IMR-90 (cell line): Measurements from ENCODE around the gene ADARB2. TPM values are rescaled to one million over a fixed set of nuclear protein-coding genes. Genes with fewer than 3 reads are reported as not detected.

ENCODE experiments used
- ATAC-seq: fragments of 200-7000 bp; cut with Tn5 transposase; 2 replicates; pipeline ENCODE4 v1.9.1; 2020; ENCODE audit warnings: low read depth, mild to moderate bottlenecking, moderate library complexity
- BruUV-seq: library from RNA; stranded (reverse); fragments of 400-500 nt; replicated peaks from 2 replicates; lab custom pipeline; 2021; lab: Mats Ljungman, UMichigan
- CTCF ChIA-PET: fragments of 300-600 bp; formaldehyde crosslinking; extraction: SDS; loops from one replicate; lab custom pipeline; 2021; ENCODE audit warnings: antibody characterized with exemption; lab: Yijun Ruan, JAX
- POLR2A ChIA-PET: fragments of 300-600 bp; sonication (Branson Sonifier 250); formaldehyde crosslinking; loops from one replicate; lab custom pipeline; 2022; ENCODE audit warnings: antibody characterized with exemption; ENCODE audit not compliant: unreplicated experiment; lab: Charles Lee
- DNase-seq: peaks from one replicate; pipeline ENCODE4 v3.0.0; 2013
- H2AFZ ChIP-seq: replicated peaks from 2 replicates; pipeline ENCODE3; 2013; ENCODE audit warnings: low read length, mild to moderate bottlenecking; ENCODE audit not compliant: poor library complexity
- H2AK5ac ChIP-seq: 2 replicates; pipeline ENCODE4 v1.6.1; 2013; ENCODE audit warnings: low read depth, low read length, inconsistent platforms
- H2AK9ac ChIP-seq: replicated peaks from 2 replicates; pipeline ENCODE3; 2013; ENCODE audit warnings: mild to moderate bottlenecking, low read depth, low read length, moderate library complexity; ENCODE audit not compliant: poor library complexity
- H2BK120ac ChIP-seq: 2 replicates; pipeline ENCODE4 v1.6.1; 2013; ENCODE audit warnings: low read depth, low read length, inconsistent platforms
- H2BK15ac ChIP-seq: 3 replicates; pipeline ENCODE4 v1.6.1; 2013; ENCODE audit warnings: low read depth, low read length, inconsistent platforms
- H2BK20ac ChIP-seq: 2 replicates; pipeline ENCODE4 v1.6.1; 2013; ENCODE audit warnings: low read depth, mild to moderate bottlenecking, inconsistent platforms, low read length, moderate library complexity
- H2BK5ac ChIP-seq: 2 replicates; pipeline ENCODE4 v1.6.1; 2013; ENCODE audit warnings: mild to moderate bottlenecking, low read depth, low read length, inconsistent platforms; ENCODE audit not compliant: poor library complexity, severe bottlenecking
- H3K14ac ChIP-seq: replicated peaks from 2 replicates; pipeline ENCODE4 v1.6.1; 2013; ENCODE audit warnings: low read depth, low read length, inconsistent platforms
- H3K18ac ChIP-seq: 2 replicates; pipeline ENCODE4 v1.6.1; 2013; ENCODE audit warnings: low read depth, low read length, control low read depth
- H3K23ac ChIP-seq: 2 replicates; pipeline ENCODE4 v1.6.1; 2013; ENCODE audit warnings: low read depth, low read length, inconsistent platforms
- H3K27ac ChIP-seq: 2 replicates; pipeline ENCODE4 v1.5.1; 2013; ENCODE audit warnings: mild to moderate bottlenecking, control low read depth, low read length; ENCODE audit not compliant: insufficient read depth
- H3K27me3 ChIP-seq: 2 replicates; pipeline ENCODE4 v1.6.1; 2013; ENCODE audit warnings: low read length; ENCODE audit not compliant: control insufficient read depth, insufficient read depth
- H3K36me3 ChIP-seq: 2 replicates; pipeline ENCODE4 v1.6.1; 2013; ENCODE audit warnings: low read length, mixed read lengths; ENCODE audit not compliant: control insufficient read depth, insufficient read depth
- H3K4ac ChIP-seq: 2 replicates; pipeline ENCODE4 v1.6.1; 2013; ENCODE audit warnings: low read depth, low read length, inconsistent platforms
- H3K4me1 ChIP-seq: 2 replicates; pipeline ENCODE4 v1.6.1; 2013; ENCODE audit warnings: low read length, mixed read lengths; ENCODE audit not compliant: control insufficient read depth, insufficient read depth
- H3K4me2 ChIP-seq: 2 replicates; pipeline ENCODE4 v1.6.1; 2013; ENCODE audit warnings: low read depth, mild to moderate bottlenecking, control low read depth, low read length, moderate library complexity
- H3K4me3 ChIP-seq: 2 replicates; pipeline ENCODE4 v1.5.1; 2013; ENCODE audit warnings: low read depth, mild to moderate bottlenecking, control low read depth, low read length, moderate library complexity; ENCODE audit not compliant: insufficient read depth
- H3K56ac ChIP-seq: 2 replicates; pipeline ENCODE4 v1.6.1; 2013; ENCODE audit warnings: low read length, inconsistent platforms; ENCODE audit not compliant: insufficient read depth; ENCODE audit errors: extremely low read depth
- H3K79me1 ChIP-seq, 2 experiments: 2 replicates each; pipeline ENCODE4 v1.6.1; 2013; ENCODE audit warnings: low read length in 2 of 2, inconsistent platforms in 1 of 2, low read depth in 1 of 2
- H3K9ac ChIP-seq: 2 replicates; pipeline ENCODE4 v1.6.1; 2013; ENCODE audit warnings: low read depth, low read length, control low read depth
- H3K9me1 ChIP-seq: 2 replicates; pipeline ENCODE4 v1.6.1; 2013; ENCODE audit warnings: low read length, inconsistent platforms; ENCODE audit not compliant: insufficient read depth
- H3K9me3 ChIP-seq: 2 replicates; pipeline ENCODE4 v1.6.1; 2013; ENCODE audit warnings: low read length; ENCODE audit not compliant: control insufficient read depth, insufficient read depth
- H4K20me1 ChIP-seq: 2 replicates; pipeline ENCODE4 v1.6.1; 2013; ENCODE audit warnings: low read length, inconsistent platforms; ENCODE audit not compliant: insufficient read depth
- H4K5ac ChIP-seq: 2 replicates; pipeline ENCODE4 v1.6.1; 2013; ENCODE audit warnings: mild to moderate bottlenecking, low read depth, low read length, control low read depth
- H4K8ac ChIP-seq, 2 experiments: 2 replicates each; pipeline ENCODE4 v1.6.1; 2013; ENCODE audit warnings: low read depth in 2 of 2, low read length in 2 of 2, control low read depth in 1 of 2, inconsistent platforms in 1 of 2
- H4K91ac ChIP-seq: 2 replicates; pipeline ENCODE4 v1.6.1; 2013; ENCODE audit warnings: low read depth, low read length, inconsistent platforms; ENCODE audit not compliant: insufficient read depth
- BHLHE40 ChIP-seq: fragments of 150-350 bp; IDR thresholded peaks from 2 replicates; pipeline ENCODE4 v1.6.1; 2016; ENCODE audit warnings: mild to moderate bottlenecking, low read depth, low read length
- CEBPB ChIP-seq: IDR thresholded peaks from 2 replicates; pipeline ENCODE4 v1.6.1; 2012; ENCODE audit warnings: low read depth, low read length, improper control_type of control experiment
- ELK1 ChIP-seq: fragments of 150-350 bp; IDR thresholded peaks from 2 replicates; pipeline ENCODE4 v1.6.1; 2016; ENCODE audit warnings: low read depth, mild to moderate bottlenecking, low read length, moderate library complexity, borderline replicate concordance
- MXI1 ChIP-seq: IDR thresholded peaks from 2 replicates; pipeline ENCODE4 v1.6.1; 2012; ENCODE audit warnings: low read depth, mild to moderate bottlenecking, low read length, moderate library complexity, borderline replicate concordance
- NFE2L2 ChIP-seq: fragments of 150-350 bp; IDR thresholded peaks from 2 replicates; pipeline ENCODE4 v1.6.1; 2016; ENCODE audit warnings: low read depth, mild to moderate bottlenecking, low read length
- RAD21 ChIP-seq: IDR thresholded peaks from 2 replicates; pipeline ENCODE4 v1.6.1; 2012; ENCODE audit warnings: low read length, improper control_type of control experiment
- RCOR1 ChIP-seq: IDR thresholded peaks from 2 replicates; pipeline ENCODE4 v1.6.1; 2012; ENCODE audit warnings: mild to moderate bottlenecking, low read length, improper control_type of control experiment; ENCODE audit not compliant: insufficient replicate concordance
- RFX5 ChIP-seq: IDR thresholded peaks from 2 replicates; pipeline ENCODE4 v1.8.0; 2012; ENCODE audit warnings: low read depth, mild to moderate bottlenecking, low read length, moderate library complexity
- SMC3 ChIP-seq: fragments of 150-350 bp; IDR thresholded peaks from 2 replicates; pipeline ENCODE4 v1.6.1; 2016; ENCODE audit warnings: low read depth, mild to moderate bottlenecking, antibody characterized with exemption, low read length, moderate library complexity
- USF2 ChIP-seq: fragments of 150-350 bp; IDR thresholded peaks from 2 replicates; pipeline ENCODE4 v1.6.1; 2017; ENCODE audit warnings: mild to moderate bottlenecking, antibody characterized with exemption, low read length, low read depth
- WGBS, 2 experiments: methylation state at CpG; one replicate each; pipeline versions ENCODE4 v1.1.5 to v1.1.7; 2013; ENCODE audit warnings: missing lambda C conversion rate in 2 of 2; ENCODE audit not compliant: insufficient read length in 1 of 2; ENCODE audit errors: extremely low coverage in 2 of 2; 5-methylcytosine and 5-hydroxymethylcytosine counted together
- dilution Hi-C: fragments of 300-500 bp; cut with HindIII; formaldehyde crosslinking; loops from one replicate; pipeline ENCODE4 v1.14.3; 2018; ENCODE audit warnings: low sequenced_read_pairs; ENCODE audit not compliant: unreplicated experiment
- in situ Hi-C: fragments of 300-500 bp; cut with MboI; formaldehyde crosslinking; loops from 3 replicates; pipeline ENCODE4 v1.14.3; 2019; ENCODE audit warnings: low sequenced_read_pairs, inconsistent platforms, mixed read lengths
- intact Hi-C: fragments of 100-400 bp; cut with micrococcal nuclease; formaldehyde crosslinking; loops from 2 replicates; pipeline ENCODE4 v1.10.0; 2022
- polyA plus RNA-seq, 3 experiments: library from polyadenylated mRNA; depleted of rRNA; stranded (reverse); fragments of >200 nt; gene quantifications; 2 replicates each; pipeline ENCODE4 v1.2.3, GENCODE V29; 2012; ENCODE audit warnings: low replicate concordance in 1 of 3
- total RNA-seq: library from RNA; depleted of rRNA; stranded (reverse); fragments of >200 nt; gene quantifications from 2 replicates; pipeline ENCODE4 v1.2.3, GENCODE V29; 2012
- TF ChIP-seq, protein P1 (sequence below): conservative IDR thresholded peaks from 2 replicates; pipeline ENCODE4 v1.5.1; 2012; ENCODE audit warnings: mild to moderate bottlenecking, low read depth, low read length, improper control_type of control experiment

ADARB2 gene
- total and polyA plus RNA-seq, 2 of the 4 experiments (the other 2 are of a cell fraction), result not detected

DNA sequence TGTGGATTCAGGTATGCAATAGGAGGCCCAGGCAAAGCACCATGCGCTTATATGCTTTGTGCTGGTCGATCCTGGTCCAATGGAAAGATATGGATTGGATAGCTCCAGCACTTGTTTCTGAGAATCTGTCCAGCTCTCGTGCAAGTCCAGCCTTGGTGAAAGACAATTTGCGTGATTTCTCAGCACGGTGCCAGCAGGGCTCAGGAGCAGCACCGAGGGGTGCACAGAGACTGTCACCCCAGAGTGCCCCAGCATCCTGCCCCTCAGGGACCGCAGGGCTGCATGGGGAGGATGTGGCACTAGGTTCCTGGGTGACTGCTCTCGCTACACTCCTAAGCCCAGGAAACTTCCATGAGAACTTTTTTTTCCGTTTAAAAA lies 455.9 kb downstream of the ADARB2 start:
- Histone ChIP-seq H3K14ac (no peak overlapping the region), H3K9me1 (no peaks in the 10 kb centered on the region), H3K4ac (no peak overlapping the region), H3K18ac (no peak overlapping the region), H3K4me2 (no peak overlapping the region), H2BK5ac (no peak overlapping the region), H3K23ac (no peak overlapping the region), H4K8ac (no peak overlapping the region), H2BK120ac (no peak overlapping the region), H3K27me3 (no peaks in the 10 kb centered on the region), H2BK15ac (no peak overlapping the region), H3K56ac (no peak overlapping the region), H3K4me1 (no peaks in the 10 kb centered on the region), H3K27ac (no peak overlapping the region), H4K91ac (no peak overlapping the region), H3K9me3 (peaks cover 28% of the 10 kb centered on the region), H4K20me1 (no peaks in the 10 kb centered on the region), H2BK20ac (no peak overlapping the region), H2AK9ac (no peak overlapping the region), H2AK5ac (no peak overlapping the region), H4K5ac (no peak overlapping the region), H3K4me3 (no peak overlapping the region), H3K36me3 (no peaks in the 10 kb centered on the region), H3K9ac (no peak overlapping the region), H3K79me1 (no peaks in the 10 kb centered on the region), H2AFZ (no peak overlapping the region)
- POLR2A ChIA-PET, result no interaction called here
- no peak for TF ChIP-seq SMC3
- TF ChIP-seq CEBPB, result no peak
- no peak for TF ChIP-seq RCOR1
- TF ChIP-seq NFE2L2, result no peak
- TF ChIP-seq USF2, result no peak
- TF ChIP-seq, protein P1, sequence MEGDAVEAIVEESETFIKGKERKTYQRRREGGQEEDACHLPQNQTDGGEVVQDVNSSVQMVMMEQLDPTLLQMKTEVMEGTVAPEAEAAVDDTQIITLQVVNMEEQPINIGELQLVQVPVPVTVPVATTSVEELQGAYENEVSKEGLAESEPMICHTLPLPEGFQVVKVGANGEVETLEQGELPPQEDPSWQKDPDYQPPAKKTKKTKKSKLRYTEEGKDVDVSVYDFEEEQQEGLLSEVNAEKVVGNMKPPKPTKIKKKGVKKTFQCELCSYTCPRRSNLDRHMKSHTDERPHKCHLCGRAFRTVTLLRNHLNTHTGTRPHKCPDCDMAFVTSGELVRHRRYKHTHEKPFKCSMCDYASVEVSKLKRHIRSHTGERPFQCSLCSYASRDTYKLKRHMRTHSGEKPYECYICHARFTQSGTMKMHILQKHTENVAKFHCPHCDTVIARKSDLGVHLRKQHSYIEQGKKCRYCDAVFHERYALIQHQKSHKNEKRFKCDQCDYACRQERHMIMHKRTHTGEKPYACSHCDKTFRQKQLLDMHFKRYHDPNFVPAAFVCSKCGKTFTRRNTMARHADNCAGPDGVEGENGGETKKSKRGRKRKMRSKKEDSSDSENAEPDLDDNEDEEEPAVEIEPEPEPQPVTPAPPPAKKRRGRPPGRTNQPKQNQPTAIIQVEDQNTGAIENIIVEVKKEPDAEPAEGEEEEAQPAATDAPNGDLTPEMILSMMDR, result no peak
- no peak for TF ChIP-seq RAD21
- TF ChIP-seq RFX5, result no peak
- no peak for TF ChIP-seq BHLHE40
- TF ChIP-seq MXI1, result no peak
- no peak for TF ChIP-seq ELK1
- dilution Hi-C loops (no loop called here), in situ Hi-C loops (no loop called here), intact Hi-C loops (no loop called here)
- no peak for ATAC-seq
- WGBS, 2 experiments, result 70 to 100% methylated on average over 1 to 2 of the region's 9 CpGs
- CTCF ChIA-PET, result no interaction called here
- DNase-seq, result no peak
- BruUV-seq, result no TSS peak
